Erythroblast (primary cell): Measurements from ENCODE around the gene DIAPH3.
"Not testable (repeated sequence)": the region's sequence is repeated elsewhere in the genome, so short reads cannot be mapped to it uniquely, and the experiment has no call there.

Source experiments
- DNase-seq, 2 experiments: peaks; one replicate each; lab custom pipeline; 2025; lab: John Stamatoyannopoulos, UW
- GATA1 ChIP-seq: IDR thresholded peaks from 2 replicates; pipeline ENCODE4 v1.6.1; 2011; ENCODE audit warnings: low read depth, mild to moderate bottlenecking, control low read depth, low read length, moderate library complexity
- POLR2A ChIP-seq: IDR thresholded peaks from 2 replicates; pipeline ENCODE4 v1.6.1; 2011; ENCODE audit warnings: mild to moderate bottlenecking, low read length

Gene DIAPH3

DNA sequence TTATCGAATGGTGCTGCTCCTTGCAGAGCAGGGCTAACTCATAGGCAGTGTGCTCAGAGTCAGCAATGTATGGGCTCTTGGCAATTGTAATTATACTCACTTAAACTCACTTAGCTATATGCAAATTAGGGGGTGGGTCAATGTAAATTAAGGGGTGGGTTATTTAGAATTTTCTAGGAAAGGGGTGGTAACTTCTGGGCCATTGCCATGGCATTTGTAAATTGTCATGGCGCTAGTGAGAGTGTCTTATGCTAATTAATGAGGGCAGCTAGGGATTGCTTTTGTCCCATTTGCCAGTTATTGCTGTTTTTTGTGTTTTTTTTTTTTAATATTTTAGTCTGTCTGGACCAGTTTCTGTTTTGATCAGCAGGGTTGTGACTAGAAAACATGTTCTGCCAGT lies 68.4 kb downstream of the DIAPH3 start:
- TF ChIP-seq GATA1 (no peak), POLR2A (no peak)
- DNase-seq: peak; percentile 17 to 22

DNA sequence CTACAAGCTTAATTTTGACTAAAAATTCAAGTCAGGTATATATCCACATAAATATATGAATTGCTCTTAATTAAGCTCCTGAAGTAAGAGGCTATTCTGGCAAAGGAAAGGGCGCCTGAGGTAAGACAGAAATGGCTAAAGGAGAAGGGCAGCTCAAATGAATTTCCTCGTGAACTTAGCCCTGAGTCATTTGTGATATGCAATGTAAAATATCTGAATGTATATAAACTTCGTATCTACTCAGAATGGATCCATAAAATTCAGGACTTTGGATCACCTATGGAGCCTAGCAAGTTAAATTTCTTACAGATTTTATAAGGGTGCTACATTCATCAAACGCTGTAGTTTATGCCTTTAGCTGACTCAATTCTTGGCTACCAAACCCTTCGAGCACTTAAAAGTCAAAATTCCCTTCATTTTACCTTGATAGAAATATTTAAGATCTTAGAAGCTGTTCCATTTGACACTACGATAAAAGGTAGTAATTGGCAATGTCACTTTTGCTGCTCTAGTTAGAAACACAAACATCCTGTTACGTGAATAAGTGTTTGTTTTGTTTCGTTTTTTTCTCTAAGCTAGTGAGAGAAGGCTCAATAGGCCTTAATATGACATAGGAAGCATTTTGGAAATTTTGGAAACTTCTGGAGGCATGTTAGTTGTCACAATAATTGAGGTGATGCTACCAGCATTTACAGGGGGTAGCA lies 69.2 kb downstream of the DIAPH3 start:
- TF ChIP-seq POLR2A (no peak), GATA1 (no peak)
- DNase-seq: no peak

DNA sequence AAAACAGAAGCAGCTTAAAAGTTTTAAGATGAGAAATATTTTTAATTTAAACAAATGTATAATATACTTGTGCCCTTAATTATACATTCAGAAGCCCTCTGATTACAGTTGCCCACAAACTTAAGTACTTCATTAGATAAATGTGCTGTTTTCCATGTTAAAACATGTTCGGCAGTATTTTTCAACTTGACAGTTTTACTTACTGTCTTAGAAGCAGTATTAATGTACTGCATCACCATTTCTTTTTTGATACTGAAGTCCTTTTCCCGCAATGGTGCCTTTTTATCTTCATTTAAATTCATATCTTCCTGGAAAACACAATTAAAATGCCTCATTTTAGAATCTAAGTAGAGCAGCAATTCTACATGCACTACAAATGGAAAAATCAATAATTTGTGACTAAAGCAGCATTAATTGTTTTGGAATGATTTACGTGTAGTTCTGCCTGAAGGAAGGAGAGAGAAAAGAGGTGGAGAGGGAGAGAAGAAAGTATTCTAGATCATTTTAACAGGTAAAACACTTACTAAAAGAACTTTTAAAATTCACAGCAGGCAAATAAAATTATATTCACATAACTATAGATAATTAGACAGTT lies 70.2 kb downstream of the DIAPH3 start:
- no peak for TF ChIP-seq POLR2A
- DNase-seq: no peak

DNA sequence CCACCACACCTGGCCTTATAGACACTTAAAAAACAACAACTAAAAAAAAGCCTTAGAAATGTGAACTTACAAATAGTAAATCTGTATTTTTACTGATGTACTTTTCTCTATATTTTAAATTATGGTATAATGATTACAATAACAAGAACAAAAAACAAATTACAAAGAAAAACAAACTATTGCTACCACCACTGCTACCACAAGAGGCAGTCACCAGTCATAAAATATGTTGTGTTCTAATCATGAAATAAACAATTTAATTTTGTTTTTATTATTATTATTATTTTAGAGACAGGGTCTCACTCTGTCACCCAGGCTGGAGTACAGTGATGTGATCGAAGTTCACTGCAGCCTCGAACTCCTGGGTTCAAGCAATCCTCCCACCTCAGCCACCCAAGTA lies 72.2 kb downstream of the DIAPH3 start:
- TF ChIP-seq POLR2A: no peak
- no peak for TF ChIP-seq GATA1
- DNase-seq: no peak

DNA sequence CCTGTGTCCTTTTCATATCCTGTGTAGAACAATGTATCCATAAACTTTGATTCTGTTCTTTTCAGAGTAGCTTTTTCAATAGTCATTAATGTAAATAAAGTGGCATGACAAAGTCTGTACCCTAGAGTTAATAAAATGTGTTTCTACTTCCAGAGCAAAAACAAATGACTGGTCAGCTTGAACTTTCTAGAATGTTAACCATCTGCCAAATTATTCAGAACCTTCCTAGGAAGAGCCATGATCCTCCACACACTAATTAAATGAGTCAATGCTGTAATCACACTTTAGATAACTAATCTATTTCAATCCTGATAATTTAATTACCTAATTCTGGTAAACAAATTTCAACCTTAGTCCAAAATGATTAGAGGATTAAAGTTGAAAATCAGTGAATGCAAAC lies 73.2 kb downstream of the DIAPH3 start:
- no peak for TF ChIP-seq POLR2A
- DNase-seq: no peak

DNA sequence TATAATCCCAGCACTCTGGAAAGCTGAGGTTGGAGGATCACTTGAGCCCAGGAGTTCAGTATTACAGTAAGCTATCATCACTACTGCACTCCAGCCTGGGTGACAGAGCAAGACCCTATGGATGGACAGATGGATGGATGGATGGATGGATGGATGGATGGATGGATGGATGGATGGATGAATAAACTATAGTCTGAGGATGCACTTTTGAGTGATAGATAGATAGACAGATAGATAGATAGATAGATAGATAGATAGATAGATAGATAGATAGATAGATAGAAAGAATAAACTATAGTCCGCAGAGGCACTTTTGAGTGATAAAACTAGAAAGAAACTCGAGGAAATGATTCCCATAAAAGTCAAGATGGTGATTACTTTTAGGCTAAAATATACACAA lies 79.9 kb downstream of the DIAPH3 start:
- DNase-seq: not testable (repeated sequence)

DNA sequence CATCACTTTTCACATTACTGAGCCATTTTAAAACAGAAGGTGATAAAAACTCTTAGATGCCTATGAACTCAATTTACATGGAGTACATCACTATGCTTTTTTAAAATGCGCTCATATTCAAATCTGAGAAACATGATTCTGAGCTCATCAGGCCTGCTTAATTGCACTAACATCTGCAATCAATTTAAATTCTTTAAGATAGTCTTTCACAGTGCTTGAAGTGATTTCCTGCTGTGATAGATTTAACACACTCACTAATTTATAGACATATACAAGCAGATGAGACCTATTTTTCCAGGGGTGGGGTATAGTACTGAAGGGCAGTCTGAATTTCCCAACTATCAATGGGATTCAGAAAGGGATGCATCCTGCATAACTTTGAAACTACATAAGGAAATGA lies 82.9 kb downstream of the DIAPH3 start:
- DNase-seq: no peak
- TF ChIP-seq POLR2A: no peak
- TF ChIP-seq GATA1: no peak

DNA sequence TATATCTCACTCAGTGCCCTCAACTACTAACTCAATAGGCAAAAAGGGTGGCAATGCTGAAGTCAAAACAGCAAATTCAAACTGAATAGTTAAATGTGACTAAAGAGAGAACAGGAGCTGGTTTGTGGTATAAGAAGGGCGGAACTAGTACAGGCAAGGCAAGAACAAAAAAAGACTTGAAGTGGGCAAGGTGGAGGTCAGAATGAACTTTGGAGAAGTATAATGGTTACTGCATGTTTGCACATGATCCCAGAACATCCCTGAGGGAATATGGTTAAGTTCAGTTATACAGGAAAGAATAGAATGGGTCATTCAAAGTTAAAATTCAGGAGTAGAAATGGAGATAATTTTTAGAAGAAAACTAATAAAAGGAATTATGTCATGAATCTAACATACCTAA lies 85.5 kb downstream of the DIAPH3 start:
- DNase-seq: no peak
- TF ChIP-seq POLR2A: no peak
- no peak for TF ChIP-seq GATA1

DNA sequence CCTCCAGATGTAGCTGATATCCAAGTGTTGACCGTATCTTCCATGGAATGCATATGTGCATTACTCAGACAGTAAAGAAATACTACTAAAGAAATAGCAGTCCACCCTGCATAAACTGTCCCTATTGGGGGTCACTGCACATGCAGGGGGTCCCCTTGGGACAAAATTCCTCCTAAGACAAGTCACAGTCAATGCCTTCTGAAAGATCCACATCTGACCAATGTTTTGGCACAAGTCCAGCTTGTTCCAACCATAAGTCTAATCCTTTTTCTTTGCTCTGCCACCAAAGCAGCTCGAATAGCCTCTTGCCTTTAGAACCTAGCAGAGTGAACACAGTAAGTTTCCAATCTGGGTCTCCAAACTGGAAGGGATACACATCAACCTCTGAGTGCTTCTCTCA lies 87.9 kb downstream of the DIAPH3 start:
- peak; percentile 16 to 24 for DNase-seq
- TF ChIP-seq POLR2A (no peak), GATA1 (no peak)

DNA sequence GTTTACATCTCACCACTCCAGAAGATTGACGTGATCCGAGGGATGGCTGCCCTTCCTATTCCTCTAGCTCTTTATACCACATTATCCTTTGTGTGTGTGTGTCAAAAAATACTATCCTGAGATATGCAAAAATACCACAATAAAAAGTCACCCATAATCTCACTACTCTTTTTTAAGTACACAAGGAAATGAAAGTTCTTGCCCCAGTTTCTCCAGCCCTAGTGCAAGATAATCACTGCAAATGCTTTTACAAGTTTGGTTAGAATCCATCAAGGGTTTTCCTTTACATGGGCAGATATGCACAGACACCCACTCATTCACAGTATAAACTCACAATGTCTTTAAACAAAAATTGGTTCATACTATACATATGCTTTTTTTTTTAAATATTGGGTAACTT lies 89.3 kb downstream of the DIAPH3 start:
- no peak for TF ChIP-seq POLR2A
- no peak for TF ChIP-seq GATA1
- no peak for DNase-seq

DNA sequence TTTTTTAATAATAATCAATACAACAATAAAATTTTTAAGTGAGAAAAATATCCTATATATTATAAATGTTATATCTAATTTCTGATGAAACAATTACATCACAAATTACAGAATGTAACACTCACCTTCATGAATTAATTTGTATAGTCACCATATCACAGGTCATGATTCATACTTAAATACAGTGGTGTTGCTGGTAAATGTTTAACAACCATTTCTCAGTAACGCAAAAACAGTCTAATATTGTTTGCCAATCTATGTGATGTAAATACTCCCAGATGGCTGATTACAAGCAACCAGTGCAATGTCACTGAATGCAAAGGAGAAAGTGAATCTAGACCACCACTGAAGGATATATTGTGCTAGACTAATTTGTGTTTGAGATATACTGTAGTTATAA lies 97.5 kb downstream of the DIAPH3 start:
- no peak for TF ChIP-seq POLR2A
- no peak for TF ChIP-seq GATA1
- DNase-seq: no peak

DNA sequence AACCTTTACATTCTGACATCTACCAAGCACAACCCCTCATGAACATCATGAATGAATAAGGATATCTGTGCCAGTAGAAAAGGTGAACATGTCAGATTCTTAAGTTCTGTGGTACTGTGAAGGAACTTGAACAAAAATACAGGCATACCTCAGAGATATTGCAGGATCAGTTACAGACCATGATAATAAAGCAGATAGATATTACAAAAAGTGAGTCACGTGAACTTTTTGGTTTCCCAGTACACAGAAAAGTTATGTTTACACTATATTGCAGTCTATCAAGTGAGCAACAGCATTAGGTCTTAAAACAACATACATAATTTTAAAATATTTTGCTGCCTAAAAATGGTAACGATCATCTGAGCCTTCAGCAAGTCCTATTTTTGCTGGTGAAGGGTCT lies 101.2 kb downstream of the DIAPH3 start:
- no peak for DNase-seq

DNA sequence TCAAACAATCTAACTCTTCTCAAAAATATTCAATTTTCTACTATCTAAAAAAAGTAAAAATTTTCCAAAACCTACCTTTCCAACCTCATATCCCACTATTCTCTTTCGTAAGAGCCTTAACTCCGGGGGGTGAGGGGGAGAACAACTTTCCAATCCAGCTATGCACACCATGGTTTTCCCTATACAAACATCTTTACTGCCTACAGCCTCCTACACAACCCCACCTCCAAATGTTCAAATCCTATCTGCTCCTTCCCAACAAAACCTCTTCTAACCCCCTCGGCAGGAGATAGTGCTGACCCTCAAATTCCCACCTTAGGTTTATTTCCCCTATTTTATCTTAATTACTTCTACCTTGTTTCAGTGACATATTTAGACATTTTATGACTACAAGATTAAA lies 102.0 kb downstream of the DIAPH3 start:
- no peak for DNase-seq
- no peak for TF ChIP-seq GATA1
- TF ChIP-seq POLR2A: no peak

More for the DNA sequence above, 101.2 kb downstream of the DIAPH3 start:
- TF ChIP-seq GATA1 (no peak), POLR2A (no peak)

DNA sequence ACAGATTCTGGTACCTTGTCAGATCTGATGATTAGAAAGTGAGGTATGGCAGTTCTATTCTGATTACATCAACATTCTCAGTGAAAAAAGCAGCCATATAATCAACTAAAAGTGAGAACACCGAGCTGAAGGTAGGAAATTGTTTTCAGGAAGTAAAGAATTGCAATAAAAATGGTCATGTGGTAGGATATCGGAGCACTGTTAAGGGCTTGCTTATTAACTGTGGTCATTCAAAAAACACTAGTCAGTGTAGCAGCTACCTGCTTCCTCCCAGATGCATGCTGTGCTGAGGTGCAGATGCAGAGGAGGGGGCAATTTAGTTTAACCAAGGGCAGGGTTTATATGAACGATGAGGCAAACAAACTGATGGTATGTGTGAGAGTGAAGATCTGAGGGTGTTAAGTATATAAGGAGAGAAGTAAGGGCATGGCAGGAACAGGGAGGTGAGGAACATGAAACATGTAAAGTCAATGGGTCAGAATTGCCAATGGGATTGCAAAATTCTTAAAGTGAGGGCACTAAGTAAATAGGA lies 111.9 kb downstream of the DIAPH3 start:
- TF ChIP-seq POLR2A (no peak), GATA1 (no peak)
- no peak for DNase-seq

DNA sequence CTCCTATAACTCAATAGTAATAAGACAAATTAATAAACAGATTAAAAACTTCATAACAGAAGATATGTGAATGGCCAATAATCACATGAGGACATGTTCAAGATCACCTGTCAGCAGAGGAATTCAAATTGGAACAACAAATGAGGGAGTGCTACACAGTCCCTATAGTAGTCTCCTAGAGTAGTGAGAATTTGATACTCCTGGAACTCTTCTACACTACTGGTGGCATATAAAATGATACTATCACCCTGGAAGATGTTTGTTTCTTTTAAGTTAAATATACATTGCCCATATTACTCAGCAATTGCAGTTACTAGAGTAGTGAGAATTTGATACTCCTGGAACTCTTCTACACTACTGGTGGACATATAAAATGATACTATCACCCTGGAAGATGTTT lies 115.4 kb downstream of the DIAPH3 start:
- not testable (repeated sequence) for DNase-seq
